PFSK-1 (cell line): ENCODE results near the gene TMEM129.

Source experiments
- FOXP2 ChIP-seq: optimal IDR thresholded peaks from 2 replicates; pipeline ENCODE3; 2011; ENCODE audit warnings: borderline replicate concordance, control low read depth, inconsistent platforms; ENCODE audit not compliant: insufficient read depth; ENCODE audit errors: extremely low read length, extremely low read depth
- POLR2AphosphoS5 ChIP-seq: IDR thresholded peaks from 2 replicates; pipeline ENCODE4 v1.6.1; 2012; ENCODE audit warnings: low read depth, mild to moderate bottlenecking, control low read depth, low read length, moderate library complexity
- REST ChIP-seq, 2 experiments: IDR thresholded peaks; 2 replicates each; pipeline versions ENCODE4 v1.6.1 to v1.8.0; 2011 to 2012; ENCODE audit warnings: low read depth in 2 of 2, low read length in 2 of 2, control low read depth in 1 of 2, inconsistent platforms in 1 of 2, mild to moderate bottlenecking in 1 of 2, moderate library complexity in 1 of 2; ENCODE audit not compliant: insufficient read depth in 1 of 2
- SIN3A ChIP-seq: IDR thresholded peaks from 2 replicates; pipeline ENCODE4 v1.6.1; 2012; ENCODE audit warnings: mild to moderate bottlenecking, low read length, moderate library complexity, borderline replicate concordance; ENCODE audit not compliant: insufficient read depth
- TAF1 ChIP-seq: IDR thresholded peaks from 2 replicates; pipeline ENCODE4 v1.6.1; 2012; ENCODE audit warnings: low read length, control low read depth, borderline replicate concordance; ENCODE audit not compliant: insufficient read depth

TMEM129 gene

GRCh38 chr4:1760521-1761071 is 39.5 kb upstream of the TMEM129 start:
- TF ChIP-seq TAF1 (no peak), FOXP2 (no peak), POLR2AphosphoS5 (no peak), REST (IDR thresholded peaks at IDR 0.05; ENCODE audit: insufficient read depth in 1 of 2, low read depth in 2 of 2, low read length in 2 of 2) (no peak), SIN3A (no peak)

GRCh38 chr4:1759818-1760223 is 38.7 kb upstream of the TMEM129 start:
- TF ChIP-seq SIN3A = no peak
- TF ChIP-seq REST (IDR thresholded peaks at IDR 0.05; ENCODE audit: insufficient read depth in 1 of 2, low read depth in 2 of 2, low read length in 2 of 2) = no peak
- TF ChIP-seq POLR2AphosphoS5 = no peak
- no peak for TF ChIP-seq TAF1
- no peak for TF ChIP-seq FOXP2

DNA sequence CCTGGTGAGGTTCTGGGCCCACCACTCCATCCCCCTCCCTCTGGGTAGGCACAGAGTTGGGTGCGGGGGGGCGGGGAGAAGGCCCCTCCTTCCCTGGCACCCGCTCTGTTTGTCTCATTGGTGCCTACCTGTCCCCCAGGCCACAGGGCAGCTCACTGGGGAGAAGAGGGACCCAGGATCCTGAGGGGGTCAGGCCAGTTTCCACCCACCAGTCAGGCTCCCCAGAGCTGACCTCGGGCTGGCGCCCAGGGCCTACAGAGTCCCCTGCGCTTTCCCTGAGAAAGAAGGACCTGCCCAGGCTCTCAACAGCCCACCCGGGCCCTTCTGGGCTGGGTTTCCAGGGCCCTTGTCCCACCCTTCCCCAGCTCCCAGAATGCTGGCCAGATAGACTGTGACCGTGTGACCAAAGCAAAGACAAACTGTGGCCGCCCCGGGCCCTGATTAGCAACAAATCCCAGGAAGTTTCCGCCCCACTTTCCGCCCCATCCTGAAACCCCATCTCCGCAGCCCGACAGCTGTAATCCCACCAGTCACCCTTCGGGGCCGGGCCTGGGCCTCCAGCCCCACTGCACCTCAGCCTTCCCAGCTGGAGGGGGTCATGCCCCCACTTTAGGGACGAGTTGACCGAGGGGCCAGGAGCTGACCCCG is 38.2 kb upstream of the TMEM129 start:
- TF ChIP-seq REST (IDR thresholded peaks at IDR 0.05; ENCODE audit: insufficient read depth in 1 of 2, low read depth in 2 of 2, low read length in 2 of 2) (no peak), FOXP2 (no peak), POLR2AphosphoS5 (no peak), TAF1 (no peak)

- TF ChIP-seq REST (IDR thresholded peaks at IDR 0.05; ENCODE audit: insufficient read depth in 1 of 2, low read depth in 2 of 2, low read length in 2 of 2) (no peak), POLR2AphosphoS5 (no peak), SIN3A (no peak), FOXP2 (no peak), TAF1 (no peak)
Observed at GRCh38 chr4:1758306-1759121, 37.4 kb upstream of the TMEM129 start.
